C4-2B (cell line): ENCODE results near the gene KRT73.

Experiments
- H3K27ac ChIP-seq: fragments of 450-650 bp; 2 replicates; pipeline ENCODE4 v1.5.1; 2017
- ZFX ChIP-seq: fragments of 450-650 bp; IDR thresholded peaks from 2 replicates; pipeline ENCODE4 v1.6.1; 2017
- TF ChIP-seq, protein P1 (sequence below): fragments of 450-650 bp; conservative IDR thresholded peaks from 2 replicates; pipeline ENCODE4 v1.5.1; 2017; ENCODE audit warnings: mild to moderate bottlenecking

KRT73 gene

GRCh38 chr12:52636189-52636588 is 17.8 kb upstream of the KRT73 start:
- H3K27ac ChIP-seq: no peak overlapping the region
- no peak for TF ChIP-seq ZFX
- TF ChIP-seq, protein P1, sequence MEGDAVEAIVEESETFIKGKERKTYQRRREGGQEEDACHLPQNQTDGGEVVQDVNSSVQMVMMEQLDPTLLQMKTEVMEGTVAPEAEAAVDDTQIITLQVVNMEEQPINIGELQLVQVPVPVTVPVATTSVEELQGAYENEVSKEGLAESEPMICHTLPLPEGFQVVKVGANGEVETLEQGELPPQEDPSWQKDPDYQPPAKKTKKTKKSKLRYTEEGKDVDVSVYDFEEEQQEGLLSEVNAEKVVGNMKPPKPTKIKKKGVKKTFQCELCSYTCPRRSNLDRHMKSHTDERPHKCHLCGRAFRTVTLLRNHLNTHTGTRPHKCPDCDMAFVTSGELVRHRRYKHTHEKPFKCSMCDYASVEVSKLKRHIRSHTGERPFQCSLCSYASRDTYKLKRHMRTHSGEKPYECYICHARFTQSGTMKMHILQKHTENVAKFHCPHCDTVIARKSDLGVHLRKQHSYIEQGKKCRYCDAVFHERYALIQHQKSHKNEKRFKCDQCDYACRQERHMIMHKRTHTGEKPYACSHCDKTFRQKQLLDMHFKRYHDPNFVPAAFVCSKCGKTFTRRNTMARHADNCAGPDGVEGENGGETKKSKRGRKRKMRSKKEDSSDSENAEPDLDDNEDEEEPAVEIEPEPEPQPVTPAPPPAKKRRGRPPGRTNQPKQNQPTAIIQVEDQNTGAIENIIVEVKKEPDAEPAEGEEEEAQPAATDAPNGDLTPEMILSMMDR: no peak

DNA sequence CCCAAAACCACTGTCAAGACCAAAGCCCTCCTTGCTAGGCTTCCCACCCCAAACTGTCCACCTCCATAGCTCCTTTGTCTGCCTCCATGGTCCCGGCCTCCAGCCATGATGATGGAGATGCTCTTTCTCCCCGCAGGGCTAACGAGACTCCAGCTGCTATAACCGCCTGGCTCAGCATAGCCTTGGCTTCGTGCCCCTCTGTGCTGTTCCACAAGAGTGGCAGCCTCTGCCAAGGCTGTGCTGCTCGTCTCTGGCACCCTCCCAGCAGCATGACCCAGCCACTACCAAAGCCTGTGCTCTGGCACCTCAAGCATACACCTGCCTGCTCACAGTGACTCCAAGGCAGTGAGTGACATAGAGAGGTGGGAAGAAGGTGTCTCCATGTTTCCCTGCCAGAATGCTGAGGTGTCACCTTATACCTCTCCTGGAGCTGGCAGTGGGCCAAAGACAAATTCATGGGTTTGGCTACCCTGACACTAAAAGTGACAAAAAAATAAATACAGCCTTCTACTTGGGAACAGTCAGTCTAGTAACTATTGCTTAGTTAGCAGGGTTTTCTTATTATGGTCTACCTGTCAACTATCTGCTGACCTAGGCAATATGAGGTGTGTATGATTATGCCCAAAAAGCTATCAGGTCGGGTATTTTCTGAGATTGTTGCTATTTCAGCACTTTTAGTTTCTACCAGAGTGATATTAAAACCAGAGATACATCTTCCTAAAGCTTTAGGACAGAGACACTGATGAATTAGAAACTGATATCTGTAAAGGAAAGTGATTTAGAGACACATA is 16.1 kb upstream of the KRT73 start:
- TF ChIP-seq, protein P1: no peak
- no peak for TF ChIP-seq ZFX
- H3K27ac ChIP-seq: peak overlapping the region; percentile 5

DNA sequence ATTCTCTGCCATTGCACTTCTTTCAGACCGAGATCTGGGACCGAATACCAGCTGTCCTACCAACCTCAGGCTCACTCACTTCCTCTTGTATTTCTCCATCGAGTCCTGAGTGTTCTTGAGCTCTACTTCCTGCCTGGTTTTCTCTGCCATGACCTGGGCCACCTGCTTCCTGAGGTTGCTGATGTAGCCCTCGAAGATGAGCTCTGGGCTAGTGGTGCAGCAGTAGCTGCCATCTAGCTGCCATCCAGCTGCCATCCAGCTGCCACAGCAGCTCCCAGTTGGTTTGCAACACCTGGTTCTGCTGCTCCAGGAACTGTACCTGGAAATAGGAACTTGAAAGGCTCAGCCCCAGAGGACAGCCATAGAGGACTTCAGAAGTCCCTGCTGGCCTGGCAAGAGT is 15.0 kb upstream of the KRT73 start:
- TF ChIP-seq ZFX: no peak
- TF ChIP-seq, protein P1: no peak

DNA sequence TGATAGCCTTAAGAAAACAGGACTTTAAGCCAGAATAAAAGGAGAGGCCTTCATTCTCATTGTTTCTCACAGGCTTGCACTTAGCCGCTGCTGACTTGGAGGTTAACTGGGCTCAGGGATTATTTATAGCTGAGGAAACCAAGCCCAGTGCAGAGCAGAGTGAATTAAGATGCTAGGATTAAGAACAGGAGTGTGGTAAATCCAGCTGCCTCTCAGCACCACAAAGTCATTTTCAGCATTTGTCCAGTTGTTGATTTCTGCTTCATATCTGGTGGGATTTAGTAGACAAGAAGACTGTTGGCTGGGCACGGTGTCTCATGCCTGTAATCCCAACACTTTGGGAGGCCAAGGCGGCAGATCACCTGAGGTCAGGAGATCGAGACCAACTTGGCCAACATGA is 14.3 kb upstream of the KRT73 start:
- 0 out of 2 replicates have a peak overlapping the region, but pooled peaks have one; percentile 69 for H3K27ac ChIP-seq
- TF ChIP-seq, protein P1: no peak
- TF ChIP-seq ZFX: no peak

More for the DNA sequence above, 15.0 kb upstream of the KRT73 start:
- peak overlapping the region; percentile 5; the same call in 1 of the 2 replicates for H3K27ac ChIP-seq

DNA sequence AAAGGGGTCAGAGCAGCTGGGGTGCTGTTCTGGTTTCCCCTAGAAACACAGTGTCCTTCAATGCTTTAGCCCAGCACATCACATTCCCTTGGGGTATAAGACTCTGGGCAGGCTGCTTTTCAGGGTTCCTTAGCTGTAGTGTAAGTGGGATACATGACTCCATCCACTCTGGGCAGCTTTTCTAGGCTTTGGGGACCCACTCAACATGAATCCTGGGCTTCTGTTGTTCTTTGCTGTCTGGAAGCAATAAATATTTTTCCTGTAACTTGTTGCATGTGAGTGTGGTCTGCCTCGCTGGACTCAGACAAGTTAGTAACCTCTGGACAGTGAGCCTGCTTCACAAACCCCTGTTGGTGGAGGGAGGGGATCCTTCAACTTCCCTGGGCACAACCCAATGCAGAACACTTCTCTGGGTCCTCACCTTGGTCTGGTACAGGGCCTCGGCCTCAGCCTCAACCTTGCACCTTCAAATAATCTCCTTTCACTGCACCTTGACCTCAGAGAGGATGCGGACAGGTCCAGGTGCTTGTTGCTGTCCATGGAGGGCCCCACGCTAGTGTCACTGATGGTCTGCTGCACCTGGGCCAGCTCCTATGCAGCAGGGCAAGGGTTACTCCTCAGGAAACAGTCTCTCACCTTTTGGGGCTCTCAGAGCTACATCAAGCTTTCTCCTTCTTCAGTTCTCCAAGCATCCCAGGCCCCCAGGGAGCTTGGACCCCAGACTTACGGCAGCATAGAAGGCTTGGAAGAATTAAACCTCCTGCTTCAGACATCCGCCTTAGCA is 13.5 kb upstream of the KRT73 start:
- TF ChIP-seq, protein P1: no peak
- TF ChIP-seq ZFX: no peak
- H3K27ac ChIP-seq: peak overlapping the region; percentile 69

DNA sequence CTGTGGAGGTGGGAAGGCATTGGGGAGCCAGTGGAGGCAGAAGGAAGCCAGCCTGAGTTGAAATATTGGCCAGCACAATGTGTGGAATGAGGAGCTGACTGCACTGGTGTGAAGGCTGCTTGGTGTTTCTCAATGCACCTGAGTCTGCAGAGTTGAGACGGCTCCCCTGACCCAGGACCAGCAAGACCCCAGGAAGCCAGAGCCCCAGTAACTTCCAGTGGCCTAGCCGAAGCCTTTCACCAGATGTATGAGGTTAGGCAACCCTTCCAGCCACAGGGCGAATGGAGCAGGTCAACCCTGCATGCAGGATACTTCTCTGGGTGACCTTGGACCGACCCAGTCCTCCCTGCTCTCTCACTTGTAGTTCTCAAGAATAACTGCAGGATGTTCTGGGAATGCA is 12.9 kb upstream of the KRT73 start:
- TF ChIP-seq, protein P1: no peak
- no peak for TF ChIP-seq ZFX
- peak overlapping the region; percentile 69 for H3K27ac ChIP-seq

- TF ChIP-seq ZFX: no peak
- TF ChIP-seq, protein P1: no peak
- peak overlapping the region; percentile 69 for H3K27ac ChIP-seq
Measured at GRCh38 chr12:52630599-52631200, 12.3 kb upstream of the KRT73 start.
